Putamen (tissue), 1 donor: Measurements from ENCODE around the gene DMRT3.

Source experiments
- DNase-seq: peaks from one replicate; pipeline ENCODE4 v3.0.0-alpha.2; 2016; ENCODE audit warnings: low spot score

Gene DMRT3, protein sequence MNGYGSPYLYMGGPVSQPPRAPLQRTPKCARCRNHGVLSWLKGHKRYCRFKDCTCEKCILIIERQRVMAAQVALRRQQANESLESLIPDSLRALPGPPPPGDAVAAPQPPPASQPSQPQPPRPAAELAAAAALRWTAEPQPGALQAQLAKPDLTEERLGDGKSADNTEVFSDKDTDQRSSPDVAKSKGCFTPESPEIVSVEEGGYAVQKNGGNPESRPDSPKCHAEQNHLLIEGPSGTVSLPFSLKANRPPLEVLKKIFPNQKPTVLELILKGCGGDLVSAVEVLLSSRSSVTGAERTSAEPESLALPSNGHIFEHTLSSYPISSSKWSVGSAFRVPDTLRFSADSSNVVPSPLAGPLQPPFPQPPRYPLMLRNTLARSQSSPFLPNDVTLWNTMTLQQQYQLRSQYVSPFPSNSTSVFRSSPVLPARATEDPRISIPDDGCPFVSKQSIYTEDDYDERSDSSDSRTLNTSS

DNA sequence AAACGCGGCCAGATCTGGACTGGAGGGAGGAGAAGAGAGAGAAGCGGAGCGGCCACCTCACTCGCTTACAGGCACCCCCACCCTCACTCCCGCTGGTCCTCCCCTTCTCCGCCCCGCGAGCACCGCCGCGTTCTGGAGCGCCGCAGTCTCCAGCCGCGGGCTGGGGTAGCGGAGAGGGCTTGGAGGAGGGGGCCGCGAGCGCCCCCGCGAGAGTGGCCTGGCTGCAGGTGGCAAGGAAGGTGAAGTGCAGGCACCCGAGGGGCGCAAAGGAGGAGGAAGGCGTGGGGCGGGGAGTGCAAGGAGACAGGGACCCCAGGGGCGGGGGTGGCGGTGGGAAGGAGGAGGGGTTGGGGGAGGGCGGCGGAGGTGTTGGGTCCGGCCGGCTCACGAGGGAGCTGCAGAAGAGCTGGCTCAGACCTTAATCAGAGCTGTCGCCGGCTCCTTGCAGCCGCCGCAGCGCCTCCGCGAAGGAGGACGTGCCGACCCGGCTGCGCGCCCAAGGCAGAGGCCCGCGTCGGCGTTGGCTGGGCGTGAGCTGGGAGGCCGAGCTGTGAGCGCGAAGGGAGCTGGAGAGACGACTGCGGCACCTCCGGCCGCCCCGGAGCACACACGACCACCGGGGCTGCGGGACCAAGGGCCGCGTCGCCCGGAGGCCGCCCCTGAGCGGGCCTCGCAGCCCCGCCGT lies at the start of gene DMRT3:
Gene DMRT3, plus strand, starts transcription at position 398 of the 685 bp plus-strand sequence. CDS start 347 bp downstream, outside the sequence.
- DNase-seq: no peak

DNA sequence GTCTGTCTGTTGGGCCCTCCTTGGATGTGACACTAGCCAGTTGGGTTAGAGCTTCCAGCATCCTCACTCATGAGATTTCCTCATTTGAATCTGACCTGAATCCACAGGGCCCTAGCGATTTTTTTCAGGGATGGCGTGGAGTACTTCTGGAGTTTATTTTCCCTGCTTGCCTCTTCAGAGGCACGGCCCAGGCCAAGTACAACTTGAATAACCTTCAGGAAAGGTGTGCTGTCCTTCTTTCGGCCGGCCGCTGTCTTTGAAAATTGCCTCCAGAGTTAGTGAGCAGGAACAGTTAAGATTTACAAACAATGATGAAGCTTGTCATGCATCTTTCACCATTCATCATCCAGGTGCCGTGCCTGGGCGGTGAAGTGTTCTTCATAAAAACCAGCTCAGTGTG lies 49.5 kb upstream of the DMRT3 start:
- no peak for DNase-seq

DNA sequence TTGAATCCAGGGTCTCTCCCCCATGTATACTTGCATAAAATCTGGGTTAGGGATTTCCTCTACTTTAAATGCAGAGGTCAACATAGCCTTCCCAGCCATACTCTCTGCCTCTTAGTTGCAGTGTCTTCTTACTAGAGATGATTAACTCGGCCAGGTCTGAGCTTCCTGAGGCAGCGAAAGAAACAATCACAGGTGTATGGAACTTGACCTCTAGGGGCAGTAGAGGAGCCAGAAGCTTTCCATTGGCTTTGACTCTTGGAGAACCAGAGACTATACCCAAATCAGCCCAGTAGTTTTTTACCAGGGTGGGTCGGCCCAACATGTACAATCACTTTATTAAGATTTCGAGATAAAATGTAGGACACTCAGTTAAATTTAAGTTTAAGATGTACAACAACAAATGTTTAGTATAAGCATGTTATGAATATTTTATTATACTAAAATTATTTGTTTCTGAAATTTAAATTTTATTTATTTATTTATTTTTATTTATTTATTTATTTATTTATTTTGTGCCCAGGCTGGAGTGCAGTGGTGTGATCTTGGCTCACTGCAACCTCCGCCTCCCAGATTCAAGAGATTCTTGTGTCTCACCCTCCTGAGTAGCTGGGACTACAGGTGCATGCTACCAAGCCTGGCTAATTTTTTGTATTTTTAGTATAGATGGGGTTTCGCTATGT lies 48.0 kb upstream of the DMRT3 start:
- DNase-seq: no peak

DNA sequence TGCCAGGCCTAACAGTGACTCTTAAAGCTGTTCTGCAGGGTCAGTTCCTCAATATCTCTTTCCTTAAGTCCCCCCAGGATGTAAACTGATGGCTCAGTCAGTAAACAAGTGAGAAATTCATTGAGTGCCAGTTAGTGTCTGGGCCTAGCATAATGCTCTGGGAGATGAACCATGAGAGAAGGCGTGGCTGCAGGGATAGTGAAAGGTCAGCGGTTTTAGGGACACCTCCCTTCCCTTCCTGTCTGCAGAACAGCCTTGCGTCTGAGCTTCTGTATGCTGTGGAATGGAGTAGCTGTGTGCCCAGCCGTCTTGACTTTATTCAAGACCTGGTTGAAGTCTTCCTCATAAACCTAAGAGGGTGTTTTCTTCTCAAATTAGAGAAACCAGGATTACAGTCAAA lies 46.7 kb upstream of the DMRT3 start:
- DNase-seq: no peak

DNA sequence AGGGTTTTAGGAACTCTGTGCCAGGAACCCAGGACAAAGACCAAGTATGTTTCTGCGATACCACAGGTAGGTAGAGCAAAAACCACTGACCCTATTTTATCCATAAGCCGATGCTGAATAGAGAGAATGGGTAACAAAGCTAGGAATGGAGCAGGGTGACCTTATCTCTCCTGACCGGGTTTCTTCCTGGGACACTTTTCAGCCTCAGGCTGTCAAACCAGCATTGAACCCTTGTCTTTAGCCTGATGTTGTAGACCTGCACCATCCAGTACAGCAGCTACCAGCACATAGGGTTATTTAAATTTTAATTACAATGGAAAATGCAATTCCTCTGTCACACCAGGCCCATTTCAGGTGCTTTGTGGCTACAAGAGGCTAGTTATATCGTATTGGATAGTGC lies 43.1 kb upstream of the DMRT3 start:
- no peak for DNase-seq

DNA sequence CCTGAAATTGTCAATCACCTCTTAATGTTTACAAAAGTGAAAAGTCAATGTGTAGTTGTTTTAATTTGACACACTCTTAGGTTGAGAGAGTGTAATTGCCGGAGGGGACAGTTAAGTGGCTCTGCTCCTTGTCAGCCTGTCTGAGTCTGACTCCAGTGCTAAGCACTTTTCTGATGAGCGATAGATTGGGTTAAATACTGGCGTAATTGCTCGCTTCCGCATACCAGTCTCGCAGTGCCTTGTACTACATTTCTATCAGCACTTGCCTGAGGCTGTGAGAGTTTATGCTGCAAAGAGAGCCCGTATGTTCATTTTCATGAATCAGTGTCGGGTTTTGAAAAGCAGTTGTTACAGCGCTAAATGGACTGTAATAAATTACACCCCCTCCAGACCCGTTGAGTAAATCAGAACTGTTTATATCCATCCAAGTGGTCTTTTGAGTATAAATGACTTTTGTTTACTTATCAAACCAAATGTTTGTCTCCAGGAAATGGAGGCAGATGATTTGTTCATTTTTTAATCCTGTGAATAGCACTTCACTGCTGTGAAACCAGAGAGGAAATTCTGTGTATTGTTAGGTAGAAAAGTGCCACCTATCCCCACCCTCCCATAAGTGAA lies 41.0 kb upstream of the DMRT3 start:
- no peak for DNase-seq

DNA sequence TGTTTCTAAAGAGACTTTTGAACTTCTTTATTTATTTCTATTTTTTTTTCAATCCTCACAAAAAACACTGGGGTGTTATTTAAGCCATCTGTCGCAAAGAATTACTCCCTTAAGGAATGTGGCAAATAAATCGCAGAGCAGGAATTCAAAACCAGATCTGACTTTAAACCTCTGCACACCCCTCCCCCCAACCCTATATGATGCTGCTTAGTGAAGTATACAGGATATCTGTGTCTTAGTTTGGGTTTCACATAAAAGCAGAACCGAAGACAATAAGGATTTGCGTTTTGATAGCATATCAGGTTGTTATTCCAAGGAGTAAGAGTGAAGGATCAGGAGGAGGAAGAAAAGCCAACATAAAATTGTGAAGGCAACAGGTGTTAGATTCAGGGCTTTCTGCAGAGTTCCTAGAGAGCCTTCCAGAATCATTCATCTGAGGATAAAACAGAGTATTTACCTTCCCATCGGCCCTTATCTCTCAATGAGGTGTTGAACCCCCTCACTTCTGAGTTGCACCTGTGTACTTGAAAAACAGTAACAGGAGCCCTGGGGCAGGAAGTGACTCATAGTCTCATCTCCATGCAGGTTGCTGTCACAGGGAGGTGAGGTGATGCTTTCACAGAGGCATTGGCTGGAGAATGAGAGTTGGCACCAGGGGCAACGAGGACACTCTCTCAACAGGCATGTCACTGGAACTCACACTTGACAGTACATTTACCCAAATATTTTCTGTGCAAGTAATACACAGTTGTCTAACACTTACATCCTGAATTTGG lies 33.5 kb upstream of the DMRT3 start:
- no peak for DNase-seq

DNA sequence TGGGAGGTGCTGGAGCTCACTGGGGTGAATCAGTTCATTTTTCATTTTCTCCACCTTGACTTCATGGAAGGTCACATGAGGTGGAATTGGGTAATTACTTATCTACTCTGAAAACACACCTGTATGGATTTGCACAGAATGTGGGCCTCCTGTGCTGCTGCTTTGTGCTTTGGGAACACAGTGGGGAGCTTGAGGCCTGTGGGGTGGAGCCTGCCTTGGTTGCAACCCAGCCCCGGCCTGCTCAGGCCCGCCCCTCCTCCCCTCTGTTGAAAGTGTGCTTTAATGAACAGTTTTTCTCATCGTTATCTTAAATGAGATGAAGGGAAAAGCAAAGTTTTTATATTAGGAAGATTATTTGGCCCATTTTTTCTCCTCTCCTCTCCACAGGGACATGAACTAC lies 28.5 kb upstream of the DMRT3 start:
- DNase-seq: no peak

DNA sequence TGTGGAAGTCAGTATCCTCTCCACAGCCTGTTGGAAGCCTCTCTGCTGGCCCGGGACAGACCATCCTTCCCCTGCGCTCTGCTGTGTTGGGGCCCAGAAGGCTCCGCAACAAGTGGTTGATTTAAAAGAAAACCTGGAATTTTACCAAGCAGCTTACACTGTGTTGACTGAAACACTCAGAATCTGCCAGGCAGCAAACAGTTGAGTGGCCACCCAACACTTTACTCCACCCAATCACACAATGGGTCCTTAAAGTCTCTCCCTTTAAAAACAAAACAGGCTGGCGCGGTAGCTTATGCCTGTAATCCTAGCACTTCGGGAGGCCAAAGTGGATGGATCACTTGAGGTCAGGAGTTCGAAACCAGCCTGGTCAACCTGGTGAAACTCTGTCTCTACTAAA lies 28.0 kb upstream of the DMRT3 start:
- no peak for DNase-seq

DNA sequence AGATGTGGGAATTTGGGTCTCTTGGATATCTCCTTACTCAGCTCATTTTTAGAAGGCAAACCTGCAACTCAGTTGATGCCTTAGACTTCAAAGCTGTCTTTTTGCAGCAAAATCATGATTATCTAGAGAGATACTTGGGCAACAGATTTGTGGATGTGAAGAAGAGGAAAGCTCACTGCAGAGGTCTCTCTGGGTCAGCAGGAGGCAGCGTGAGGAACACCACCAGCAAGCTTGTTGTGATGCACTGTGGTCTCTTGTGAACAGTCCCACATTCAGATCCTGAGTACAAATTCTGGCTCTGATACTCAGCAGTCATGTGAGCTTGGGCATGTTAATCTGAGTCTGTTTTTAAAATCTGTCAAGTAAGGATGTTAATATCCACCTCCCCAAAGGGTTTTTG lies 26.3 kb upstream of the DMRT3 start:
- no peak for DNase-seq

DNA sequence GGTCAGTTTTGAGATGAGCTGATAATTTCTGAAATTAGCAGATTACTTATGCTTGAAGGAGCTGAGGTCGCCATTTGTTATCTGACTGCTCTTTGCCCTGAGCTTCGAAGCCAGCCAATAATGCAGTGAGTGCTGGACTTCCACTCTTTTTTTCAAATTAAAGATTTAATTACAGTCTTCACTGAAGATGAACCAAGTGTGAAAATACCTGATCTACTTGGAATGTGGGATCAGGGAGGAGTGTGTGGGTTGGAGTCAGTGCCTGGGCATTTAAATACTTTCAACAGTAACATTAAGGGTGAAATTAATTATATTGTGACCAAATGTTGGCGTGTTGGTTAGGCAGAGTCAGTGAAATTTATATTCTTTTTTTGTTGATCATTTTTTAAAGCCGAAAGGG lies 23.9 kb upstream of the DMRT3 start:
- no peak for DNase-seq

DNA sequence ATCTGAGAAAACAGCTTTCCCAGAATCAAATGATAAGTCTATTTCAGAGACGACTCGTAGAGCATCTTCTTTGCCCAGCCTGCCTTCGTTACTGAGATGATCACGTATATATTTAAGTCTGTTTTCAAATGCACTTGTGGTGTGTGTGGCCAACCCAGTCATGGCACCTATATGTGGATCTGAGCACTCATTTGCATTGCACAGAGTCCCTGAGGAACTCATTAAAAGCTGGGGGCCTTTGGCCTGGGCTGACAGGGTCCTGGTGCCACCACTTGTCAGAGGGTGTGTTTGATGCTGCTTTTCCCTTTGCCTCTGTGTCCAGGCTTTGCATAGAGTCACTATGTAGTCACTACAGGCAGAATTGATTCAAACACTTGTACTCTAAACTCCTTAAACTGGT lies 17.4 kb upstream of the DMRT3 start:
- DNase-seq: no peak

DNA sequence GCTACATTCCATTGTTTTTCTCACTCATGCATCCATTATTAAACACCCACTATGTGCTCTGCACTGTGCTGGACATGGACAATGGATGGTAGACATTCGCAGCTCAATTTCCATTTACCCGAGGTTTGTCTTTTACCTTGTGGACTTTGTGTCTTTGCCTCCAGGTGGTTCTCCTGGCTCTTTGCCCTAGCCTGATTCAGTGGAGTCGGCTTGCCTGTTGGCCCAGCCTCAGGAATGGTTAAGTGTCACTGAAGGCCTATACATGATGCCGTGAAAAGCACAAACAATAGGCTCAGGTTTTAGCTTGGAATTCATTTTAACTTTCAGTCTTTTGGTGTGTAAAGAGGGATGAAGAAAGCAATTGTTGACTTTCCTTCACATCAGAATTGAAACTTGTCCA lies 16.5 kb upstream of the DMRT3 start:
- DNase-seq: no peak

DNA sequence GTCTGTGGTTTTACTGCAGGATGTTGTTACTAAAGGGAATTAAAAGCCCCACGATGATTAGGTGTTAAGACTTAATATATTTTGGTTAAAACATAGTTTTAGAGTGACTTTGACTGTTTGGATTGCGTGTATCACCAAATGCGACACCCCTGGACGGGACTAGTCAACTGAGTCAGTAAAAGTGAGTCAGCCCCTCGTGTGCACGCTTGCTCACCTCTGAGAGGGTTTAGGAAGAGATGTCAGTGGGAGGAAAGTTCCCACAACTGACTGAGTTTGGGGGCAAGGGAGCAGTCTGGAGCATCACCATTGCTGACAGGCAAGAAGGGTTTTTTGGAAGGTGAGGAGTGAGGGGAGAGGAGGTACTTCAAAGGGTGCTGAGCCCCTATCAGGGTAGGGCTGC lies 14.4 kb upstream of the DMRT3 start:
- no peak for DNase-seq

DNA sequence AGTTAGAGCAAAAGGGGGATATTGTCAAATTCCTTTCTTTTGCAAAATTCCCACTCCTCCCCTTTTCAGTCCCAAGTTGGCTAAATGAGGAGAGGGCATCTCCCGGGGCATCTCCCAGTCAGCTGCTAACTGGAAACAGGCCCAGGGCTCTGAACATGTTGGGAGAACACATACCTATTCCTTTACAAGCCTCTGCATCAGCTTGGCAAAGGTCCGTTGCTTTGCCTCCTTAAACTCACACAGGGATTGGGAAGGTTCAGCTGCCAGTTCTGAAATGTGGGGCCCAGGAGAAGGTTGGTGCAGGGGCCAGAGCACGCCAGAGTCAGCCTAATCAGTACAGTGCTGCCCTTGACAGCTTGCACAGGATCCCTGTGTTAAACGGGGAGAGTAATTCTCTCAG lies 11.0 kb upstream of the DMRT3 start:
- DNase-seq: no peak

DNA sequence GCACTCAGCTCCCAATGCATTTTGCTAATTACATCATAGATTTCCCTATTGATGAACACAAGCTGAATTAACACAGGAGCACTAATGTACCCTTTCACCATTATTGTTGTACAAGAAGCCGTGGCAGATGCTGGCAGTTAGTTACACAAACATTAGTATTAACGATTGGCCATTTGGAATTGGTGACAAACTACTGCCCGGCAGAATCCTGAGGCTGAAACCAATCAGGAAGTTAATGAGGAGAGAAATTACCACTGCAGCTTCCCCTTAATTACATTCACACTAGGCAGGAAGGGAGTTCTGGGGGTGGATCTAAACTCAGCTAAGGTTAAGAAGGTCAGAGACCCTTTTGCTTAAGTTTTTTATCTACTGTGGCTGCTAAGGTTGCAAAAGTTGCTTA lies 9.6 kb upstream of the DMRT3 start:
- no peak for DNase-seq

DNA sequence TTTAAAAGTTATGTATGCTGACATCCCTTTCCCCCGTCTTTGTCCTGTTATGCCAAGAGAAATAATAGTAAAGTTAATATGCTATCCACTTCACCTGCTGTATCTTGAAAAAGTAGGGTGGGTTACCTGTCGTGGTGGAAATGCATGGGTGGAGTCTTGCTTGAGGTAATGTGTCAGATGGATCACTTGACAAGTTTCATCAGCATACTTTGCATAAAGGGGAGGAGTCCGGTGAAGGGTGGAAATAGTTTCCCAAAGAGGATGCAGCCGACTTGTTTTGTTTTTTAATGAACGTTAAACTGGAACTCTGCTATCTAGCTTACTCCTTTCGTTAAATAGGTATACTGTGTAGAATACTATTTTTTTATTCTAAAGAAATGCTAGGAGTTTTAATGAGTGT lies 9.0 kb upstream of the DMRT3 start:
- no peak for DNase-seq

DNA sequence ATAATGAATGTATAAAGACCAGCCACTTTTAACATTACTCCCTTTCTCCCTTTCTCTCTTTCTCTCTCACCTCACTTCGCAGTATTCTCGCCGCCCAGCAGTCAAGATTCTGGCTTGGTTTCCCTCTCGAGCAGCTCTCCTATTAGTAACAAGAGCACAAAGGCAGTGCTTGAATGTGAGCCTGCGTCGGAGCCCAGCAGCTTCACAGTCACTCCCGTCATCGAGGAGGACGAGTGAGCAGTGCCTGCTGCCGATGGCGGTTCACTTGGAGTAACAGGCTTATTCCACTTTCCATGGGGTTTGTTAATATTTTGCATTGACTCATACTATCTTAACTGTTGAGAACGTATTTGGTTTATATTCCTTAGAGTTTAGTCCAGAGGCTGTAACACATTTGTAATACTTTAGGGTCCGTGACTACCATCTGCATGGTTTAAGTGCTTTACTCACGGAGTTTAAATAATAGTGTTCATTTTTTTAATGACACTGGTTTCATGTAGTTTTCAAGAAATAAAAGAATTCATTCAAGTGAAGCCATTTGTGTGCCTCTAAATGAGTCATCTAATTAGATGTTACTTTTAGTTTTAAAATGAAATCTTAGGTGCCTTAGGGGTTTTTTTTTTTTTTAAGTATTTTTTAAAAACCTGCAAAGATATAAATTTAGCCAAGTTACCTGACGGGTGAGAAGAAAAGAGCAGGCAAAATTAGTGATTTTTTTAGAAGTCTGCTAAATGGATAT lies 8.4 kb upstream of the DMRT3 start:
- no peak for DNase-seq

DNA sequence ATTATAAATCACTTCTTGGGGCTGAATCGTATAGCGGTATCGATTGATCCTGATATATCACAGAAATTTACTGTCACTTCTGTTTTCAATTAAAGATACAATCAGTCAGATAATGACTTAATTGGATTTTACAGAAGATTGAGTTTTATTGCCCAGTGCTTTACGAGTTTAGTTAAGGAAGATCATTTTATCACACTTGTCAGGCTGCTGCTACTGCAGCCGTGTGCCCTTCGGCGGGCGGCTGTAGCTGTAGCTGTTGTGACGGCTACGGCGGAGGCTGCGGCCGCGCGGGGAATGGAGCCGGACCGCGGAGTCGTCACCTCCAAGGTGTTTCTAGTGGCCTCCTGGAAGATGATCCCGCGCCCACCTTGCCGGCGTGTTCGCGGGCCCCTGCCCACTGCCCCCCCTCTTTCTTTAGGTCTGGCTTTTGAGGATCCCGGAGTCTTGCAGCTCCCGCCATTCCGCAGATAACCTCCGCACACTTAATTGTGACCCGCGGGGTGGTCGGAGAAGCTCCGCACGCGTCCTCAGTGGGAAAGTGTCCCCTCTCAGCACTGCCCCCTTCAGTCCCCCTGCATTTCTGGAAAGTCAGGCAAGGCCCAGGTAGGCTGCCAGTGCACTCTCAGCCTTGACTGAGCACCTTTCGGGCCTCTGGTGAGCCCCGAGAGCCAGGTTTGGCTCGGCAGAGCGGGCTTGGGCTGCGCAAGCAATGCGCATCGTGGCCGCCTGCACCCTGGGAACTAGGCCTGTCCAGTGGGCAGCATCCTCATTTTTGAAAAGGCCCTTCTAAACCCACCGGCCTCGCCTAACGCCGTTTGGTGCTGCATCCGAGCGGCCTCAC lies 6.9 kb upstream of the DMRT3 start:
- DNase-seq: no peak
